Raji (cell line): ENCODE results near the gene RFX2.

ENCODE experiments used
- POLR2A ChIP-seq: IDR thresholded peaks from 2 replicates; pipeline ENCODE4 v1.6.1; 2011; ENCODE audit warnings: low read depth, low read length, control low read depth; ENCODE audit not compliant: insufficient read depth

RFX2 gene

GRCh38 chr19:6020166-6020882, 90.0 kb downstream of the RFX2 start:
- no peak for TF ChIP-seq POLR2A

GRCh38 chr19:6018786-6019185, 91.5 kb downstream of the RFX2 start:
- no peak for TF ChIP-seq POLR2A

- TF ChIP-seq POLR2A, result no peak
Observed at GRCh38 chr19:6017576-6017975, 92.7 kb downstream of the RFX2 start.

GRCh38 chr19:6015841-6016545, 94.3 kb downstream of the RFX2 start:
- TF ChIP-seq POLR2A, result no peak

- TF ChIP-seq POLR2A, result no peak
Observed at GRCh38 chr19:6014551-6015135, 95.7 kb downstream of the RFX2 start.

- no peak for TF ChIP-seq POLR2A
Observed at GRCh38 chr19:6012426-6013170, 97.7 kb downstream of the RFX2 start.

GRCh38 chr19:6011794-6012193, 98.5 kb downstream of the RFX2 start:
- TF ChIP-seq POLR2A, result no peak

- TF ChIP-seq POLR2A, result no peak
Observed at GRCh38 chr19:6011206-6011605, 99.1 kb downstream of the RFX2 start.

GRCh38 chr19:6010107-6010506, 100.2 kb downstream of the RFX2 start:
- no peak for TF ChIP-seq POLR2A

GRCh38 chr19:6007866-6008265, 102.4 kb downstream of the RFX2 start:
- TF ChIP-seq POLR2A, result no peak

GRCh38 chr19:6006896-6007295, 103.4 kb downstream of the RFX2 start:
- TF ChIP-seq POLR2A, result no peak

- TF ChIP-seq POLR2A, result no peak
Observed at GRCh38 chr19:6005321-6006069, 104.8 kb downstream of the RFX2 start.

GRCh38 chr19:6003976-6004375, 106.3 kb downstream of the RFX2 start:
- no peak for TF ChIP-seq POLR2A

GRCh38 chr19:6002591-6002990, 107.7 kb downstream of the RFX2 start:
- TF ChIP-seq POLR2A, result no peak
